Prostate gland (tissue), 2 donors: ENCODE results near the gene EIF3B.

Experiments
- CTCF ChIP-seq, 4 experiments: fragments of 200-600 bp in 2 of 4; fragments of 450-650 bp in 2 of 4; sonication (generic) in 2 of 4; IDR thresholded peaks; 1 replicate in 3 of 4; 2 replicates in 1 of 4; pipeline ENCODE4 v1.5.1; 2016 to 2019; ENCODE audit warnings: antibody characterized with exemption in 4 of 4, mild to moderate bottlenecking in 2 of 4, moderate library complexity in 2 of 4
- POLR2A ChIP-seq: fragments of 450-650 bp; IDR thresholded peaks from one replicate; pipeline ENCODE4 v1.6.1; 2016; ENCODE audit warnings: antibody characterized with exemption, mild to moderate bottlenecking

GRCh38 chr7:2326951-2327350, 27.7 kb upstream of the EIF3B start:
- TF ChIP-seq CTCF (IDR thresholded peaks at IDR 0.05) (no peak), POLR2A (no peak)
